ENCODE measurements around the gene CRYBG3.
A peak's percentile ranks its signal among the peaks of the same experiment; 100 is the strongest.
"Not testable (repeated sequence)": the region's sequence is repeated elsewhere in the genome, so short reads cannot be mapped to it uniquely, and the experiment has no call there.

Gene CRYBG3

DNA sequence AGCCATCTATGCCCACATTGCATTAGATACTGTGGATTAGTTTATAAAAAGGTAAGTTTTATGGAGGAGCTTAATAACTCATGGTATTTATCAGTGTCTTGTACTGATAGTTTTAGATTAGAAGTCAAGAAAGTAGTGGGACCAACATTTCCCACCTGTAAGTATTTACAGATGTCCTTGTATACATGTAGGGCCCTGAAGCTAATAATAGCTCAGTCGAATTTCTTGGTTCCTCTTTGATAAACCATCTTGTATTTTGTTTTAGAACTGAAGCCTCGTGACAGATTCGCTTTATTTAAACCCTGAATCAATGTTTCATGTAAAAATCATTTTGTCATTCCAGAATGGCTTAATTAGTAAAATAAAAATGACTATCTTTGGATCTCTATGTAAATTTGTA, 73.4 kb downstream of the CRYBG3 start:
- H3K4me3 Mint-ChIP-seq, result no peak overlapping the region
- no peaks in the 10 kb centered on the region for H3K4me1 Mint-ChIP-seq (ENCODE audit: low read depth)
- H3K27me3 Mint-ChIP-seq, result no peaks in the 10 kb centered on the region
- H3K9me3 Mint-ChIP-seq, result no peaks in the 10 kb centered on the region
- no peak overlapping the region for H3K27ac Mint-ChIP-seq
- intact Hi-C loops (cut with micrococcal nuclease), result no loop called here
- peaks cover 53% of the 10 kb centered on the region for H3K36me3 Mint-ChIP-seq (ENCODE audit: low read depth)

DNA sequence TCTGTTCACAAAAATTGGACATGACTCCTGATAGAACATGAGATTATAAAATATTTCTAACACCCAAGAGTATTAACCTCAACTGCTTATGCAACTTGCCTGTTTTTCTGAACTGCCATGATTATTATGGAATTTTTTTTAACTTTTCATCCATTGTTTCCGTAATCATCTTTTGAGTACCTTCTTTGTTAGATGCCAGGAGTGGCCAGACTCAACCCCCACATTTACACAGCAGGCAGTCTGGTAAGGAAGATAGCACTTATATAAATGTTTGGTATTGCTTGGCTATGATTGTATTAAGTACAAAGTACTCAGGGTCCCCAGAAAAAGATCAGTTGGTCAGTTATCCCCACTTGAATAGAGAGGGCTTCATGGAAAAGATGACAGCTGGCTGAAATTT, 74.3 kb downstream of the CRYBG3 start:
- H3K27ac Mint-ChIP-seq, result no peak overlapping the region
- intact Hi-C loops (cut with micrococcal nuclease), result no loop called here
- H3K36me3 Mint-ChIP-seq (ENCODE audit: low read depth), result peaks cover 62% of the 10 kb centered on the region
- no peaks in the 10 kb centered on the region for H3K27me3 Mint-ChIP-seq
- H3K4me1 Mint-ChIP-seq (ENCODE audit: low read depth), result peaks cover 3% of the 10 kb centered on the region
- H3K4me3 Mint-ChIP-seq, result no peak overlapping the region
- H3K9me3 Mint-ChIP-seq, result no peaks in the 10 kb centered on the region

DNA sequence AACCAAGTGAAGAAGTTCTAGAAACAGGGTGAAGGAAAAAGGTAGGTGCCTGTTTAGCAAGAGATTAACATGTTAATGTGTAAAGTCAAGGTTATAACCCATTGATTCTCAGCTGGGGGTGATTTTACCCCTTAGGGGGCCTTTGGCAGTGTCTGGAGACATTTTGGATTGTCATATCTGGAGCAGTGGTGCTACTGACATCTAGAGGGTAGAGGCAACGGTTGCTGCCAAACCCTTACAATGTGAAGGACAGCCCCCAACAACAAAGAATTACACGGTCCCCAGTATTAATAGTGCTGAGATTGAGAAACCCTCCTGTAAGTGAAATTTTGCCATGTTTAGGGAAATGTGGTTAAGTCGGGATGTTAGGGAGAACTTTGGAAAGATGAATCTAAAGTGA, 74.7 kb downstream of the CRYBG3 start:
- H3K9me3 Mint-ChIP-seq, result no peaks in the 10 kb centered on the region
- no peak overlapping the region for H3K27ac Mint-ChIP-seq
- H3K4me3 Mint-ChIP-seq, result no peak overlapping the region
- no peaks in the 10 kb centered on the region for H3K27me3 Mint-ChIP-seq
- intact Hi-C loops (cut with micrococcal nuclease), result no loop called here
- H3K4me1 Mint-ChIP-seq (ENCODE audit: low read depth), result peaks cover 7% of the 10 kb centered on the region
- H3K36me3 Mint-ChIP-seq (ENCODE audit: low read depth), result peaks cover 60% of the 10 kb centered on the region

DNA sequence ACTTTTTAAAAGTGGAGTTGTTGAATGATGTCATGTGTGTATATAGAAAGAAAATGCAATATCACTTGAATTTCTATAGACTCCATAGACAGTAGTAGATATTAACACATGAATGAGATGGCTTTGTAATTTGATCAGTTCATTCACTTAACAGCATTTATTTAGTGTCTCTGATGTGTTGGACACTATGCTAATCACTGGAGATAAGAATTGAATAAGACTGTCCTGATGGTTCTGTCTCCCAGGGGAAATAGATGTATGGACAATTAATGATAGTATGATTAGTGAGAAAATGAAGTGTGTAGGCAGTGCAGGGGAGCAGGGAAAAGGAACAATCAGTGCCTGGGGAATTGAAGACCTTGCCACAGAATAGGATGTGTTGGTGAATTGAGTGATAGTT, 77.5 kb downstream of the CRYBG3 start:
- peaks cover 19% of the 10 kb centered on the region for H3K4me1 Mint-ChIP-seq (ENCODE audit: low read depth)
- peaks cover 65% of the 10 kb centered on the region for H3K36me3 Mint-ChIP-seq (ENCODE audit: low read depth)
- no peaks in the 10 kb centered on the region for H3K27me3 Mint-ChIP-seq
- no peak overlapping the region for H3K4me3 Mint-ChIP-seq
- no peaks in the 10 kb centered on the region for H3K9me3 Mint-ChIP-seq
- no peak overlapping the region for H3K27ac Mint-ChIP-seq
- intact Hi-C loops (cut with micrococcal nuclease), result no loop called here

DNA sequence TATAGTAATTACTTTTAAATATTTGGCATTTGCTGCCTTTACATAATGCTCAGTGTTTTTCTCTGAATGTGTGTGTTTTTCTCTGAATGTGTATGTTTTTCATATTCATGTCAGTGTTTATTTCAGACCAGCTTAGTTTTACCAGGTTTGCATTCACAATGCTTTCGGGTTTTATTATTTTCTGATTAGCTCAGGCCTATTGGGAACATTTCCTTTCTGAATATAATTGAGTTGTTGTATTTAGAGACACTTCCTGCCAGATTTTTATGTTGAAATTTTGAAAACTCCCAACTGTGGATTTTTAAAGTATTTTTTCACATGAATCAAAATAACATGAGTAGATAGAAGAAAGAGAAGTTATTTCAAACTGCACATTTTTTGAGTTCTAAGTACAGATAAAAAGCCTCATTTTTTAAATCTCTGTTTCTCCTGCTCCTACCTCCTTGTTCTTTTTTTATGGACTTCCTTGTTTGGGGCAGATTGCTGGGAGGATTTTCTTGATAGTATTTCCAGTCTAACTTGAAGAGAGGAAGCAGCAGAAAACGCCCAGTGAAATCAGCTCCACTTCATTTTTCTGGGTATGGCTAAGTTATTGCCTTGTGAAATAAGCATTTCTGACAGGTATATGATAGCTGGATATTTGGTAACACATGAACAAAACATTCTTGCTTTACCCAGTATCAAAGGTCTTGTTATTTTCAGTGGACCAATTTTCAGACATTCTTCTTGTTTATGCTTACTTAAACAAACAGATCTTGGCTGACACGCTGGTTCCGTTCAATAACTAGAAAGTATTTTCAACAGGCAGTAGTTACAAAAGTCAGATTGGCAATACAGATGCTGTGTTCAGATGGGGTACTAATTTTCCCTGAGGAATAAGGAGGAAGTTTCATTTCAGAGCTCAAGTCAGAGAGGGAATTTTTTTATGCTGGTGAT, 79.8 kb downstream of the CRYBG3 start:
- no peaks in the 10 kb centered on the region for H3K27me3 Mint-ChIP-seq
- peaks cover 46% of the 10 kb centered on the region for H3K36me3 Mint-ChIP-seq (ENCODE audit: low read depth)
- H3K27ac Mint-ChIP-seq, result peak overlapping the region; percentile 47
- intact Hi-C loops (cut with micrococcal nuclease), result loop anchor here (5.0 kb wide), 1 partner anchor 111 kb away; no protein-coding TSS in a partner anchor
- H3K9me3 Mint-ChIP-seq, result no peaks in the 10 kb centered on the region
- peaks cover 19% of the 10 kb centered on the region for H3K4me1 Mint-ChIP-seq (ENCODE audit: low read depth)
- no peak overlapping the region for H3K4me3 Mint-ChIP-seq

GRCh38 chr3:97909830-97910229, 88.0 kb downstream of the CRYBG3 start:
- peaks cover 15% of the 10 kb centered on the region for H3K4me1 Mint-ChIP-seq (ENCODE audit: low read depth)
- H3K27ac Mint-ChIP-seq, result peak overlapping the region; percentile 76
- intact Hi-C loops (cut with micrococcal nuclease); H3K4me3 Mint-ChIP-seq; H3K9me3 Mint-ChIP-seq; H3K27me3 Mint-ChIP-seq: not testable (repeated sequence)
- H3K36me3 Mint-ChIP-seq (ENCODE audit: low read depth), result peaks cover 31% of the 10 kb centered on the region

DNA sequence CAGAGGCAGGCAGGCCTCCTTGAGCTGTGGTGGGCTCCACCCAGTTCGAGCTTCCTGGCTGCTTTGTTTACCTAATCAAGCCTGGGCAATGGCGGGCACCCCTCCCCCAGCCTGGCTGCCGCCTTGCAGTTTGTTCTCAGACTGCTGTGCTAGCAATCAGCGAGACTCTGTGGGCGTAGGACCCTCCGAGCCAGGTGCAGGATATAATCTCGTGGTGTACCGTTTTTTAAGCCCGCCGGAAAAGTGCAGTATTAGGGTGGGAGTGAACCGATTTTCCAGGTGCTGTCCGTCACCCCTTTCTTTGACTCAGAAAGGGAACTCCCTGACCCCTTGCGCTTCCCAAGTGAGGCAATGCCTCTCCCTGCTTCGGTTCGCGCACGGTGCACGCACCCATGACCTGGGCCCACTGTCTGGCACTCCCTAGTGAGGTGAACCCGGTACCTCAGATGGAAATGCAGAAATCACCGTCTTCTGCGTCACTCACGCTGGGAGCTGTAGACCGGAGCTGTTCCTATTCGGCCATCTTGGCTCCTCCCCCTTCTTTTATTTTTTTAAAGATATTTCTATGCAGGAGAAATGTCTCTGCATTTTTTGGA, 88.5 kb downstream of the CRYBG3 start:
- Mint-ChIP-seq H3K4me1 (ENCODE audit: low read depth) (peaks cover 15% of the 10 kb centered on the region), H3K36me3 (ENCODE audit: low read depth) (peaks cover 35% of the 10 kb centered on the region), H3K27ac (peak overlapping the region; percentile 76), H3K4me3 (peak overlapping the region; percentile 68)
- H3K27me3 Mint-ChIP-seq; intact Hi-C loops (cut with micrococcal nuclease); H3K9me3 Mint-ChIP-seq: not testable (repeated sequence)

GRCh38 chr3:97910931-97911351, 89.1 kb downstream of the CRYBG3 start:
- peaks cover 15% of the 10 kb centered on the region for H3K4me1 Mint-ChIP-seq (ENCODE audit: low read depth)
- H3K36me3 Mint-ChIP-seq (ENCODE audit: low read depth), result peaks cover 38% of the 10 kb centered on the region
- peak overlapping the region; percentile 68 for H3K4me3 Mint-ChIP-seq
- peak overlapping the region; percentile 76 for H3K27ac Mint-ChIP-seq
- intact Hi-C loops (cut with micrococcal nuclease), result no loop called here
- no peaks in the 10 kb centered on the region for H3K9me3 Mint-ChIP-seq
- no peaks in the 10 kb centered on the region for H3K27me3 Mint-ChIP-seq

DNA sequence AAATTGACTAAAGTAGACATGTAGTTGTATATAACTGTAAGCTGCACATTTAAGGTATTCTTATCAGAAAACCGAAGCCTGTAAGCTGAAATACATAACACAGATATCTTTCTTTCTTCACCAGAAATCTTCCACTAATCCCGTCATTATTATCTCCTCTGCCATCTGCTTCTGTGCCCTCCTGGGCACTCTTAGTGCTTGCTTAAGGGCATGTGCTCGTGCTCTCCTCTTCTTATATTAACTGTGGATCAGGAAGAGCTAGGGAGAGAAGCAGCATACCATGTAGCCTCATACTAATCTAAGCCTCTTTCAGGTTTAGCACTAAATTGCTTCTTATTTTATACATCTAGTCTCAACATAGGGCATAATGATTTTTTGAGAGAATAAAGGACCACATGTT, 89.6 kb downstream of the CRYBG3 start:
- Mint-ChIP-seq H3K4me3 (no peak overlapping the region), H3K27me3 (no peaks in the 10 kb centered on the region), H3K27ac (no peak overlapping the region), H3K9me3 (no peaks in the 10 kb centered on the region), H3K4me1 (ENCODE audit: low read depth) (peaks cover 15% of the 10 kb centered on the region), H3K36me3 (ENCODE audit: low read depth) (peaks cover 42% of the 10 kb centered on the region)
- intact Hi-C loops (cut with micrococcal nuclease), result no loop called here

- Mint-ChIP-seq H3K9me3 (no peaks in the 10 kb centered on the region), H3K36me3 (ENCODE audit: low read depth) (peaks cover 60% of the 10 kb centered on the region), H3K4me3 (no peak overlapping the region), H3K27me3 (no peaks in the 10 kb centered on the region), H3K27ac (no peak overlapping the region), H3K4me1 (ENCODE audit: low read depth) (peaks cover 15% of the 10 kb centered on the region)
- intact Hi-C loops (cut with micrococcal nuclease), result no loop called here
These were observed 92.6 kb downstream of the CRYBG3 start for GRCh38 chr3:97914388-97914787.

- intact Hi-C loops (cut with micrococcal nuclease), result no loop called here
- Mint-ChIP-seq H3K27ac (no peak overlapping the region), H3K9me3 (no peaks in the 10 kb centered on the region), H3K36me3 (ENCODE audit: low read depth) (peaks cover 79% of the 10 kb centered on the region), H3K4me1 (ENCODE audit: low read depth) (peaks cover 1% of the 10 kb centered on the region), H3K4me3 (no peak overlapping the region), H3K27me3 (no peaks in the 10 kb centered on the region)
These were observed 94.8 kb downstream of the CRYBG3 start for GRCh38 chr3:97916576-97916975.

DNA sequence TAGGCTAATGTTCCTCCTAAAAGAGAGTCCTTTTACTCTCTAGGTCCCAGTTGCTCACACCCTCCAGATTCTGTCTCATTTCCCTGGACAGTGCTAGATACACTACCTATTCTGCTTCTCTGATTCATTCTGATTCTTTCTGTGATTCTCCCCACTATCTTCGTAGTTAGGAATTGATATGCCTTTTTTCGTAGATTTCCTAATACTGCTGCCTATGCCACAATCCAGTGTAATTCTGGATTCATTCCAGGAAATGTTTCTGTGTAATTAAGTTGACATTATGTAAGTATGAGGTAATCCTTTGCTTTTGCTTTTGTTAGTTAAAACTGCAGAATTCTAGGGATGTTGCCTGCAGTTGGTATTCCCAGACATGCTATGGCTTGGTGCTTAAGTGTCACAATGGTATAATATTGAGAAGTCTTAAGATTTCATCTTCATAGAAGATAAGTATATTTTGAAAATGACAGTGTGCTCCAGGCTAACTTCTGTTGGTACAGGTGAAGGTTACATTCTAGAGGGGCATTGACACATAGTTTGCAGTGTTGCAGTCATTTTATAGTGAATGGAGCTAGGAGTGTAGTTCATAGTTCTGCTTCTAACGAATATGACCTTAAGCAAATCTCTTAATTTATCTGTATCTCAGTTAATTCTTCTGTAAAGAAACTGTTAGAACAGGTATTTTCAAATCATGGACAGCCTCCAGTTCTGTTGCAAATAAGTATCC, 96.2 kb downstream of the CRYBG3 start:
- no peaks in the 10 kb centered on the region for H3K27me3 Mint-ChIP-seq
- no peak overlapping the region for H3K4me3 Mint-ChIP-seq
- intact Hi-C loops (cut with micrococcal nuclease), result no loop called here
- H3K36me3 Mint-ChIP-seq (ENCODE audit: low read depth), result peaks cover 89% of the 10 kb centered on the region
- no peaks in the 10 kb centered on the region for H3K4me1 Mint-ChIP-seq (ENCODE audit: low read depth)
- H3K9me3 Mint-ChIP-seq, result no peaks in the 10 kb centered on the region
- H3K27ac Mint-ChIP-seq, result no peak overlapping the region

DNA sequence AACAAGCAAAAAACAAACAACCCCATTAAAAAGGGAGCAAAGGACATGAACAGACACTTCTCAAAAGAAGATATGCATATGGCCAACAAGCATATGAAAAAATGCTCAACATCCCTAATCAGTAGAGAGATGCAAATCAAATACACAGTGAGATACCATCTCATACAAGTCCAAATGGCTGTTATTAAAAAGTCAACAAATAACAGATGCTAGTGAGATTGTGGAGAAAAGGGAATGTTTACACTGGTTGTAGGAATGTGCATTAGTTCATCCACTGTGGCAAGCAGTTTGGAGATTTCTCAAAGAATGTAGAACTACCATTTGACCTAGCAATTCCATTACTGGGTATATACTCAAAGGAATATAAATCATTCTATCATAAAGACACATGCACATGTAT, 105.9 kb downstream of the CRYBG3 start:
- Mint-ChIP-seq H3K4me1 (ENCODE audit: low read depth) (no peaks in the 10 kb centered on the region), H3K27me3 (no peaks in the 10 kb centered on the region), H3K9me3 (no peaks in the 10 kb centered on the region), H3K27ac (no peak overlapping the region), H3K36me3 (ENCODE audit: low read depth) (peaks cover 81% of the 10 kb centered on the region), H3K4me3 (no peak overlapping the region)
- intact Hi-C loops (cut with micrococcal nuclease), result no loop called here

DNA sequence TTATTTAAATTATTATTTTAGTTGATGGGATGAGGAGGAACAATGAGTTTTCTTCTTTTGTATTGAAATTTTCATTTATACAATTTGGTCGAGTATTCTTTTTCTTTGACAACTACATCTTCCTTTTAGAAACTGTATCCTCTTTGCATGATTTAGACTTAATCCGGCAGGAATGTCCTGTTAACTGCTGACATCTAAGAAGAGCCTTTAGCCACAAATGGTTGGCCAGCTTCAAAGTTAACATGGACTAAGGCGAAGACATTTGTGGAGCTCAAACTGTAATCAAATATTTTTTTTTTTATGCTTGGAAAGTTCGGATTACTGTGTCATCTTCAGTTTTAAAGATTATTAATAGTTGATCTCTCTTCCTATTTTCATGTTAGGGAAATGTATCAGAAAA, 107.2 kb downstream of the CRYBG3 start:
- no peak overlapping the region for H3K27ac Mint-ChIP-seq
- intact Hi-C loops (cut with micrococcal nuclease), result no loop called here

More for the DNA sequence above, 107.2 kb downstream of the CRYBG3 start:
- H3K4me1 Mint-ChIP-seq (ENCODE audit: low read depth), result no peaks in the 10 kb centered on the region
- H3K27me3 Mint-ChIP-seq, result no peaks in the 10 kb centered on the region
- H3K36me3 Mint-ChIP-seq (ENCODE audit: low read depth), result peaks cover 85% of the 10 kb centered on the region
- no peak overlapping the region for H3K4me3 Mint-ChIP-seq
- H3K9me3 Mint-ChIP-seq, result no peaks in the 10 kb centered on the region

All from dendritic cell treated with granulocyte-macrophage colony-stimulating factor and Interleukin-4, amounts not matched to agents 40 ng/mL and 50 ng/mL, for 4 days (primary cell).